Left colon (tissue), 2 donors: Measurements from ENCODE around the gene PTBP1. TPM values are rescaled to one million over a fixed set of nuclear protein-coding genes. Genes with fewer than 3 reads are reported as not detected.
A peak's percentile ranks its signal among the peaks of the same experiment; 100 is the strongest.

Source experiments
- ATAC-seq: fragments of 200-7000 bp; cut with Tn5 transposase; one replicate; pipeline ENCODE4 v1.9.1; 2020; ENCODE audit warnings: mild to moderate bottlenecking, moderate library complexity
- DNase-seq, 2 donors: peaks; one replicate each; pipeline ENCODE4 v3.0.0-alpha.2; 2020
- intact Hi-C, 2 donors: fragments of 100-400 bp; cut with DNase I in 1 of 2; cut with micrococcal nuclease in 1 of 2; formaldehyde crosslinking; loops; one replicate each; pipeline versions ENCODE4 v1.11.2 to v1.14.0; 2022; cut with DNase I, micrococcal nuclease
- total RNA-seq, 2 donors: library from RNA; stranded (reverse); fragmentation: NEBNext Ultra II Directional; extraction: Animal tissue kit (Norgen Biotek cat#: 25700); gene quantifications; one replicate each; pipeline ENCODE4 v1.2.1, GENCODE V29; 2021
- donor health status: DM: no; HTN: no; CAD: no.
- donor health status: DM: yes; HTN: yes; CAD: no.

Gene PTBP1
- total RNA-seq, 2 donors from 2014 or later, result 253 to 306 TPM

GRCh38 chr19:791567-792305, 5.5 kb upstream of the PTBP1 start:
- intact Hi-C loops, result no loop called here
- ATAC-seq, result no peak
- no peak for DNase-seq

- ATAC-seq (no peak), DNase-seq (no peak)
- intact Hi-C loops, result no loop called here
Observed at GRCh38 chr19:792306-792885, 4.9 kb upstream of the PTBP1 start.

GRCh38 chr19:793806-794205, 3.4 kb upstream of the PTBP1 start:
- intact Hi-C loops, result no loop called here
- DNase-seq (peak in 1 of 2 donors; percentile 7), ATAC-seq (no peak)

GRCh38 chr19:795073-795611, 2.1 kb upstream of the PTBP1 start:
- no peak for ATAC-seq
- DNase-seq, result peak in 1 of 2 donors; percentile 43
- intact Hi-C loops, result no loop called here

GRCh38 chr19:795691-796581, 1.3 kb upstream of the PTBP1 start:
- ATAC-seq, result no peak
- intact Hi-C loops, result no loop called here
- DNase-seq, result peak in 1 of 2 donors; percentile 39

- intact Hi-C loops, result no loop called here
- DNase-seq (peak; percentile 86 to 93), ATAC-seq (peak; percentile 58)
Observed at GRCh38 chr19:797528-798414, 519 bp downstream of the PTBP1 start.

GRCh38 chr19:798415-799075, 1.3 kb downstream of the PTBP1 start:
- peak; percentile 45 for ATAC-seq

GRCh38 chr19:799076-799881, 2.0 kb downstream of the PTBP1 start:
- ATAC-seq, result no peak
- intact Hi-C loops, result no loop called here
- peak; percentile 30 to 39 for DNase-seq

More at GRCh38 chr19:798415-799075, 1.3 kb downstream of the PTBP1 start:
- intact Hi-C loops, result no loop called here
- DNase-seq, result peak; percentile 77 to 84

- ATAC-seq, result peak; percentile 8
- peak; percentile 54 to 57 for DNase-seq
- intact Hi-C loops, result no loop called here
Observed at GRCh38 chr19:800360-801029, 3.2 kb downstream of the PTBP1 start.

GRCh38 chr19:801030-801860, 4.0 kb downstream of the PTBP1 start:
- ATAC-seq (no peak), DNase-seq (peak; percentile 62 to 71)
- intact Hi-C loops, result no loop called here

GRCh38 chr19:801861-802497, 4.7 kb downstream of the PTBP1 start:
- DNase-seq, result peak in 1 of 2 donors; percentile 37
- no peak for ATAC-seq
- intact Hi-C loops, result no loop called here

GRCh38 chr19:802498-803098, 5.3 kb downstream of the PTBP1 start:
- intact Hi-C loops, result no loop called here
- no peak for DNase-seq
- no peak for ATAC-seq

GRCh38 chr19:803099-803561, 5.9 kb downstream of the PTBP1 start:
- DNase-seq (peak in 1 of 2 donors; percentile 23), ATAC-seq (no peak)
- intact Hi-C loops, result no loop called here

- intact Hi-C loops, result no loop called here
- DNase-seq, result no peak
- no peak for ATAC-seq
Observed at GRCh38 chr19:803686-804418, 6.6 kb downstream of the PTBP1 start.
